Measurements from ENCODE around the gene SEC22C.
A peak's percentile ranks its signal among the peaks of the same experiment; 100 is the strongest.

The SEC22C gene

GRCh38 chr3:42510325-42510724, 71.4 kb downstream of the SEC22C start:
- DNase-seq = no peak

DNA sequence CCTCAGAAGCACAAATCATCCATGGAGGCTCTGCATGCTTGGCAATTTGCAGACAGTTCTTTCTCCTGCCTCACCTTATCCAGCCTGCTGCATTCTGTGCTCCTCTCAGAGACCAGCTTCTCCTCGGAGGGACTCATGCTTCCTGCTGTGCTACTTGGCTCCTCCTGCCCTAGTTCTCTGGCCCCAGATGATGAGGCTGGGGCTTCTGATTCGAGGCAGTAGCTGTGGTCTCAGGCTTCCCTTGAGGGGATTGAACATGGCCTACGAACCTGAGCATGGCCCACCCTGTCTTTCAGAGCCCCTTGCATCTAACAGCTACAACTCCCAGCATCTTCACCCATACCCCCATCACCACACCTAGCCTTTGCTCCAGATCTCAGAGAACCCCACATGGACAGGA, 72.7 kb downstream of the SEC22C start:
- no peak for DNase-seq

GRCh38 chr3:42508562-42508961, 73.2 kb downstream of the SEC22C start:
- DNase-seq = no peak

- no peak for DNase-seq
These were observed 73.9 kb downstream of the SEC22C start for GRCh38 chr3:42507761-42508335.

DNA sequence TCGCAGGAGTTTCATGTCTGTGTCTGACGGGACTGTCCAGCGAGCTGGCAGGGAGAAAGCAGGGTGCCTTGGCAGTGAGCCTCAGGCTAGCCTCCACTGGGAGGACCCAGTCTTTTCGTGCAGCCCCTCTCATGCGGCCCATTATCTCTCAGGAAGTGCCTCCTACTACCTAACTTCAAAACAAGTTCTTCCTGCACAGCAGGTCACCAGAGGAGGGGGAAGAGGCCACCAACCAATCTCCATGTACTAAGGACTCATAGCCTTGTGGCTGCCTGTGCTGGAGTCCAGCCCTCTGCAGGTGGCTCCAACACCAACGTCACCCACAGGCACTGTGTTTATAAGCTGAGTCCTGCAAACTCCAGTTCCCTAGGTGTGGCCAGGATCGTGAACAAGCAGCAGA, 74.5 kb downstream of the SEC22C start:
- DNase-seq = no peak

DNA sequence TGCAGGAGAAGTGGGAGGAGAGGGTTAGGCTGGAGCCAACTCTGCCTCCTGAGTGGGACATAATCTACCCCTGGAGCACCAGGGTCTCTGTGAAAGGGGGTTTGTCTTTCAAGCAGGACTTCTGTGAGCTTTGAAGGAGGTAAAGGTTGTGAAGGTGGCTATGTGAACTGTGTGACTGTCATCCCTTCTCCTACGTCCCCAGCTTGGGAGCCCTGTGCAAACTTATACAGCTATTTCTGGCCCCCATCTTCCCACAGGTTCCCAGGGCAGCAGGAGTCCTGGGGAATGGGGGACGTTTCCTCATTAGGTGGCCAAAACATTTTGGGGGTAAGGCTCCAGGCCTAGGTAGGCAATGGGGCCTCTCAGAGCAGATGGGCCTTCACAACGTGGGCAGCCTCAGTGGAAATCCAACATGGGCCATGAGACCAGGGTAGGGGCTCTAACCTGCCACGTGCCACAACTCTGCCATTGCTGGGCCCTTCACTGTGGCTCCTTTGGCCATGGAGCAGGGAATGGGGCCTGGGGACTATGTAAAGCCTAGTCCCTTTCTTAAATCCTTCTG, 75.8 kb downstream of the SEC22C start:
- no peak for DNase-seq

DNA sequence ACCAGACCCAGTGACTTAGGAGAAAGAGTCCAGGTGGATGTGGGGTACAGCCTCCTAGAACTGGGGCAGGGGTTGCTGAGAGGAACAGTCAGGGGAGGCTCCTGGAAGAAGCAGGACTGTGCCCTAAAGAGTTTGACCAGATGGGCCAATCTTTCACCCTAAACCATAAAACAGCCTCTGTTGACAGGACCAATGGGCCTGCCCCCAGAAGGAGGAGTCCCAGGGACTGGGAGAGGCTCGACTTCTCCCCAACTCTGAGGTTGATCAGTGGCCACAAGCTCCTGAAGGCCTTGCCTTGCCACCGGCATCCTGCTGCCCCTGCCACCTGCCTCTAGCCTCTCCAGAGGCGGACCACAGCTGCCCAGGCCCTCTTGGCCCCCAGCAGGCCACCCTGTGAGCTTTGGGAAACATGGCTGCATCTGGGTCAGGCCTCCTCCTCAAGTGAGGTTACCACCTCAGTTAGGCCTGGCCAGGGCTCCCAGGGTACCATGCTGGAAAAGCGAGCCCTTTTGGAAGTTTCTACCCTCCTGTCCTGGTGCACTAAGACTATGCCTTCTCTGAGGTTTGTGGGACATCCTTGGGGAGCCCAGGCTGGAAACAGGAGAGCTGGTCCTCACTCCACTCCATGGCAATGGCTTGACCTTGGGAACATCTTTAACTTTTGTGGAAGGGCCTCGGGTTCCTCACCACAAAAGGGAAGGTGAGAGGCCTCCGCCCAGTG, 76.5 kb downstream of the SEC22C start:
- no peak for DNase-seq

- no peak for DNase-seq
These were observed 77.2 kb downstream of the SEC22C start for GRCh38 chr3:42504334-42505127.

GRCh38 chr3:42503957-42504333, 77.8 kb downstream of the SEC22C start:
- no peak for DNase-seq

DNA sequence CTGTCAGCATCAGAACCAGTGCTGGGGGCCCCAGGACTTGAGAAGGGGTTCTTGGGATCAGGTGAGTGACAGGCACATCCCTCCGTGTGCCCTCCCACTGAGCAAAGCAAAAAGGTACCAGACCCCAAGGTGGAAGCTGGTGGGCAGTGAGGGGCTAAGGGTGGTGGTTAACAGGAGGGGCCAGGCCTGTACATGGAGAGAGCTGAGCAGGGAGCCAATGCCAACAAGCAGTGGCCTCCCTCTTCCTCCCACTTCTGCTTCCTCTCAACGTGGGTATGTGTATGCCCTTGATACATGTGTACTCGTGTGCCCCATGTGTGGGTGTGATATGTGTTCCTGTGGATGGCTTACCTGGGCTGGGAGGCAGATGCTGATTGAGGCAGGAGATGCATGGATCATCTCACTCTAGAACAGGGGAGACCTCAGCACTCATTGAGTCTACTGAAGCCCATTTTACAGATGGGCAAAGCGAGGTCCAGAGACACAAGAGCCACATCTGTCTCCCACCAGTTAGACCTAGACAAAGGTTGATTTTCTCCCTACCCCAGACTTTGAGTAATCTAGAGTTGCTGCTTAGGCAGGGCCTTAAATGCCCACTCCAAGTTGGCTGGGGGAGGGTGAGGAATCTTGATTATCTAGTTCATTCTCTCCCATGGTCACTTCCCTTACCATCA, 78.4 kb downstream of the SEC22C start:
- no peak for DNase-seq

GRCh38 chr3:42502429-42503250, 79.1 kb downstream of the SEC22C start, which contains the start of gene VIPR1:
TSS of gene VIPR1 (plus strand) at chr3:42502643. CDS start at chr3:42502736, 93 bp downstream.
- DNase-seq = peak; percentile 95

DNA sequence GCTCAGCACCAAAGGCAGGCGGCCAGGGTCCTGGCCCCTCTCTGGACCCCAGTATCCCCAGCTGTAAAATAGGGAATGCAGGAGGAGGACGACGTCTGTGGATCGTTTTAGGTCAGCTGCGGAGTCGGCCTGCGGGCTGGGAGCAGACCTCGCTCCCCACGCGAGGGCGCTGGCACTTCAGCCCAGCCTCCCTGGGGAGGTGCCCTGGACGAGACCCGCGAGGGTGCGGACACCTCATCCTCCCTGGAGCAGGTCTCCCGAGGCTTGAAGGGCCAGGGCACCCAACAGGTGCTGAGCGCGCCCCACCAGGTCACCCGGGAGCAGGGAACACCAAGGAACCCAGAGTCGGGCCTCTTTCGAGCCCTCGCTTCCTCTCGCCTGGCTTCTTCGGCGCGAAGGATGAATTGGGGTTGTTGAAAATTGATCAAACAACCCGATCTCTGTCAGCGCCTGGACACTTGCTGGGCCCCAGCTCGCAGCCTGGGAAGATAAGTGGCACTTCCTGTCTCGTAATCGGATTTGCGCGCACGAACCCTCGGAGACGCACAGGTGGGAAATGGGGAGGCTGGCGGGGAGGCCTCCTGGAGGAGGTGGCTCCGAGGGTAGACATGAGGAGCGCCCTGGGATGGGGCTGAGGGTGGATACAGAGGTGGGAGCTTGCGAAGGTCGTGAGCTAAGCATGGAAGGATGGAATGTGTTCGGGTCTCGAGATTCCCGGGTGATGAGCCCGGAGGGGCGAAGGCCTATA, 79.9 kb downstream of the SEC22C start:
- peak; percentile 76 for DNase-seq

DNA sequence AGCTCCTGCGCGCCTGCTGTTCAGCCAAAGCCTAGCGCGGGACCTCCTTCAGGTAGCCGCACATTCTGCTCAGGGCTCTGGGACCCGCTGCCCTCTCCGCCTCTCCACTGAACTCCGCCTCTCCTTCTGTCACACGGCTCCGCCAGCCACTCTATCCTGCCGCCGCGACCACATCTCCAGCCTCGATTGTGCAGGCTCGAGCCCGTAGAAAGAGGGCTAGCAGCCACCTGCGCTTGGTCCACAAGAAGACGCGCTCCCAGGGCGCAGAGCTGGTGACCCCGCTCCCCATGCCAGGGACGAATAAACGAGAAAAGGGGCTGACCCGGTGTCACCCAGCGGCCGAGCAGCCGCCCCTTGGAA, 80.5 kb downstream of the SEC22C start:
- DNase-seq = peak; percentile 21

DNA sequence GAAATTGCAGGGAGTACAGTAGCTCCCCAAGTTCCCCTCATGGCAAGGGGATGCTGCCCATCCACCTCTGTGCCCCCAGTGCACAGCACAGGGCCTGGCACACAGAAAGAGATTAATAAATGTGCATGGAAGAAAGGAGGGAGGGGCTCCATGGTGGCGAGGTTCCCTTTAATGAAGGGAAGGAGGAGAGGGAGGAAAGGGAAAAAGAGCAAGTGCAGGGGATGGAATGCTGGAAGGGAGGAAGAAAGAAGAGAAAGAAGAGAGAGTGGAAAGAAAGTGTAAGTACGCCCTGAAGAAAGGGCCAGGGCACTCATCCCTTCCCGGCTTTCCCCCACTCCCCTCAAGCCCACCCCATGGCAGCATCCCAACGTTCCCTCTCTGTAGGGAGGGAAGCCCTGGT, 80.9 kb downstream of the SEC22C start:
- DNase-seq = no peak

- DNase-seq = no peak
These were observed 81.7 kb downstream of the SEC22C start for GRCh38 chr3:42500091-42500490.

GRCh38 chr3:42499478-42499871, 82.3 kb downstream of the SEC22C start:
- DNase-seq = no peak

DNA sequence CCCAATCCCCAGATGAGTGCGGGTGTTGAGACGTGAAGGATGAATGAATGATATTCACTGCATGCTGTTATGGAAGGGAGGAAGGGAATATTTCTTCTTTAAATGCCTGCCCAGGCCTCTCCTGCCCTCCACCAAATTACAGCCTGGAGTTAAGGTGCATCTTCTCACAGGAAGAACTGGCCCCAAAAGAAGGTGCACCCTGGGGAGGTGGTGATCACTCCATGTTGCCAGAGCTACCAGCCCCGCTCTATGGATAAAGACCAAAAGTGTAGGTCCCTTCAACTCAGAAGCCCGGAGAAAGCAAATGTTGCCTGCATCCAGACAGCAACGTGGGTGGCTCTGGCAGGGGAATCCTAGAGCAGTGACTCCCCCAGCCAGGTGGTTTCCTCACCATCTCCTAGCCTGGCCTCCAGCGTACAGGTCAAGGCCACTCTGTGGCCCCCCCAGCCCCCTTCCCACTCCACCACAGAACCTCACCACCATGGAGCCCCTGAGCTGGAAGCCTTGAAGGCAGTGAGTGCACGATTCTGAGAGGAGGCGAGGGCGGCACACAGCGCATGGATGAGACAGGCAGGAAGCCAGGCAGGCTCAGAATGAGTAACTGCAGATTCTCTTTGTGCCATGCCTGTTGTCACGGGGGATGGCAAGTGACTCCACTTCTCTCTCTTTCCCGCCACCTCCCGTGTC, 82.8 kb downstream of the SEC22C start:
- peak; percentile 18 for DNase-seq

- no peak for DNase-seq
These were observed 83.7 kb downstream of the SEC22C start for GRCh38 chr3:42498034-42498433.
